Astrocyte of the spinal cord (primary cell): ENCODE data around the gene SLC9B1.

Experiments
- DNase-seq: peaks from one replicate; pipeline ENCODE4 v3.0.0; 2011; ENCODE audit warnings: low read depth, low spot score
- H3K4me3 ChIP-seq: 2 replicates; pipeline ENCODE4 v1.5.1; 2011; ENCODE audit warnings: low read depth, mild to moderate bottlenecking, low read length, moderate library complexity
- CTCF ChIP-seq: IDR thresholded peaks from 2 replicates; pipeline ENCODE4 v1.5.1; 2012; ENCODE audit warnings: low read depth, mild to moderate bottlenecking, low read length, inconsistent platforms
- in situ Hi-C: cut with HindIII; loops from 2 replicates; pipeline ENCODE4 v1.10.0; 2017; ENCODE audit warnings: low sequenced_read_pairs

Gene SLC9B1

GRCh38 chr4:103029300-103029699 is 9.8 kb upstream of the SLC9B1 start:
- TF ChIP-seq CTCF: no peak
- no peak for DNase-seq
- H3K4me3 ChIP-seq: no peak overlapping the region
- in situ Hi-C loops: no loop called here

GRCh38 chr4:103026868-103027267 is 7.4 kb upstream of the SLC9B1 start:
- TF ChIP-seq CTCF: no peak
- no peak overlapping the region for H3K4me3 ChIP-seq
- DNase-seq: no peak
- in situ Hi-C loops: no loop called here

DNA sequence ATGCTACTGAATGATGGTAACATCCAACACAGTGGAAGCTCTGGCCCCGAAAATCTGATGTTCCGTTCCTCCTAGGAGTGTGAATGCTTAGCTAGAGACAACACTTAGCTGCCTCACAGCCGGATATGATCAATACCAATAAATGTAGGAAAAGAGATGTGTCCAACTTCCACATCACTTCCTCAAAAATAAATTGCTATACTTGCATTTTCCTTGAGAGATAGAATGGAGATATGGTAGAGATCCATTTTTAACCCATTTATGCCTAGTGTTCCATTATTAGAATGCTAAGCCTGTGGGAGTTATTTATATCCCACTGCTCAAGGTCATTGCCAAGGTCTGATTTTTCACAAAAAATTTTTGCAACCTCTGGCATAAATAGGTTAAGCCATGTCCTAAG is 5.5 kb upstream of the SLC9B1 start:
- in situ Hi-C loops: no loop called here
- no peak for TF ChIP-seq CTCF
- no peak for DNase-seq
- no peak overlapping the region for H3K4me3 ChIP-seq

DNA sequence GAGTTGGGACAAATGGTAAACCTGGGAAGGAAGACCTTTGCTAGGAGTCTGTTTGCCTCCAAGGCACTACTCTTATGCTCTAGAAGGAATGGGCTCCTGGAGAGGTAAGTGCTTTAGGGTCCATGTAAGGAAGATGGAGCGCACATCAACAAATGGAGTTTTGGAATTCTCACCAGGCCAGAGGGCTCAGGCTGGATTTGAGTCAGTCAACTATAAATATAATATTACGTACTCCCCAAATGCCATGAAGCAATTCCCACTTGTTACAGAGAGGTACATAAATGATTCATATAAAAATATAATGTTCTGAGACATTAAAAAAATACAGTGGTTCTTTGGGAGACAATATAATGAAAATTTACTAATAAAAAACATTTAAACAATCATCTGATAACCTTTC is 1.6 kb upstream of the SLC9B1 start:
- H3K4me3 ChIP-seq: no peak overlapping the region
- no peak for DNase-seq
- in situ Hi-C loops: no loop called here
- no peak for TF ChIP-seq CTCF

- in situ Hi-C loops: no loop called here
- no peak for TF ChIP-seq CTCF
- peak overlapping the region; percentile 53 for H3K4me3 ChIP-seq
- DNase-seq: no peak
Measured at GRCh38 chr4:103018391-103019307, 856 bp downstream of the SLC9B1 start.

- in situ Hi-C loops: no loop called here
- no peak for DNase-seq
- TF ChIP-seq CTCF: no peak
- no peak overlapping the region for H3K4me3 ChIP-seq
Measured at GRCh38 chr4:103012551-103012950, 7.0 kb downstream of the SLC9B1 start.
